Measurements from ENCODE around the gene CDK14.
"Not testable (repeated sequence)": the region's sequence is repeated elsewhere in the genome, so short reads cannot be mapped to it uniquely, and the experiment has no call there.

The CDK14 gene

DNA sequence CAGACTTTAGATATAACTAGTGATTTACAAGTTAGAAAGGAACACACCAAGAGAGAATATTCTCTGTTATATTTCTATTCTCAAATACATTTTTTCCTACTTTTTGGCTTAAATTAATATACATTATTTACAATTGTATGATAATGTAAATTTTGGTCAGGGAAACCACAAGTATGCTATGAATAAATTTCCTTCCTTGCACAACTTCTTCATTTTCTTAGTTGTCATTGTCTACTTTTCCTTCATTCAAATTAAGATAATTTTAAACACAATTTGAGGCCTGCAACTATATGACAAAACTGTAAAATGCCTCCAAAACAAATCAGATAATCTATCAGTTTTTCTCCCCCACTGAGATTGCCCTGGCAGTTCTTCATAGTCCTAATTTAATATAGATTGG, 131.3 kb downstream of the CDK14 start:
- H3K4me3 ChIP-seq (replicated peaks; ENCODE audit: insufficient read depth, low read length), result no peak overlapping the region
- DNase-seq (ENCODE audit: low read depth in 1 of 2, low spot score in 1 of 2), result no peak
- TF ChIP-seq REST (IDR thresholded peaks at IDR 0.05; ENCODE audit: insufficient replicate concordance, low read depth), result no peak
- TF ChIP-seq CTCF (IDR thresholded peaks at IDR 0.05; ENCODE audit: insufficient read depth, low read length), result no peak
- no peak for TF ChIP-seq GABPA (IDR thresholded peaks at IDR 0.05; ENCODE audit: low read depth)
- no peak for TF ChIP-seq POLR2AphosphoS5 (IDR thresholded peaks at IDR 0.05; ENCODE audit: low read depth)
- TF ChIP-seq SPI1 (IDR thresholded peaks at IDR 0.05; ENCODE audit: borderline replicate concordance, low read depth), result no peak
- H3K27me3 ChIP-seq (ENCODE audit: insufficient read depth, poor library complexity, severe bottlenecking), result no peaks in the 10 kb centered on the region
- no peak overlapping the region for H3K27ac ChIP-seq (replicated peaks)

GRCh38 chr7:90728568-90728967, 132.4 kb downstream of the CDK14 start:
- no peak for DNase-seq (ENCODE audit: low read depth in 1 of 2, low spot score in 1 of 2)
- Histone ChIP-seq H3K27me3 (ENCODE audit: insufficient read depth, poor library complexity, severe bottlenecking) (no peaks in the 10 kb centered on the region), H3K4me3 (replicated peaks; ENCODE audit: insufficient read depth, low read length) (no peak overlapping the region), H3K27ac (replicated peaks) (no peak overlapping the region)
- TF ChIP-seq GABPA (IDR thresholded peaks at IDR 0.05; ENCODE audit: low read depth) (no peak), SPI1 (IDR thresholded peaks at IDR 0.05; ENCODE audit: borderline replicate concordance, low read depth) (no peak), CTCF (IDR thresholded peaks at IDR 0.05; ENCODE audit: insufficient read depth, low read length) (no peak), POLR2AphosphoS5 (IDR thresholded peaks at IDR 0.05; ENCODE audit: low read depth) (no peak), REST (IDR thresholded peaks at IDR 0.05; ENCODE audit: insufficient replicate concordance, low read depth) (no peak)

DNA sequence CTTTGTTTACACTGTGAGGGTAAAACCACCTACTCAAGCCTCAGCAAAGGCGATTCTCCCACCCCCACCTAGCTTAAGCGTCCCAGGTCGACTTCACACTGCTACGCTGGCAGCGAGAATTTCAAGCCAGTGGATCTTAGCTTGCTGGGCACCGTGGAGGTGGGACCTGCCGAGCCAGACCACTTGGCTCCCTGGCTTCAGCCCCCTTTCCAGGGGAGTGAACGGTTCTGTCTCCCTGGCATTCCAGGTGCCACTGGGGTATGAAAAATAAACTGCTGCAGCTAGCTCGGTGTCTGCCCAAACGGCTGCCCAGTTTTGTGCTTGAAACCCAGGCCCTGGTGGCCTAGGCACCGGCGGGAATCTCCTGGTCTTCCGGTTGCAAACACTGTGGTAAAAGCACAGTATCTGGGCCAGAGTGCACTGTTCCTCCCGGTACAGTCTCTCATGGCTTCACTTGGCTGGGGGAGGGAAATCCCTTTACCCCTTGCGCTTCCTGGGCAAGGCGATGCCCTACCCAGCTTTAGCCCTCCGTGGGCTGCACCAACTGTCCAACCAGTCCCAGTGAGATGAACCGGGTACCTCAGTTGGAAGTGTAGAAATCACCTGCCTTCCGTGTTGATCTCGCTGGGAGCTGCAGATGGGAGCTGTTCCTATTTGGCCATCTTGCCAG, 139.6 kb downstream of the CDK14 start:
- not testable (repeated sequence) for H3K27me3 ChIP-seq (ENCODE audit: insufficient read depth, poor library complexity, severe bottlenecking); H3K4me3 ChIP-seq (replicated peaks; ENCODE audit: insufficient read depth, low read length); DNase-seq (ENCODE audit: low read depth in 1 of 2, low spot score in 1 of 2); H3K27ac ChIP-seq (replicated peaks)

GRCh38 chr7:90736316-90736715, 140.2 kb downstream of the CDK14 start:
- TF ChIP-seq CTCF (IDR thresholded peaks at IDR 0.05; ENCODE audit: insufficient read depth, low read length), result no peak
- H3K4me3 ChIP-seq (replicated peaks; ENCODE audit: insufficient read depth, low read length), result no peak overlapping the region
- no peak overlapping the region for H3K27ac ChIP-seq (replicated peaks)
- H3K27me3 ChIP-seq (ENCODE audit: insufficient read depth, poor library complexity, severe bottlenecking), result no peaks in the 10 kb centered on the region
- no peak for DNase-seq (ENCODE audit: low read depth in 1 of 2, low spot score in 1 of 2)
